ENCODE results near the gene PURB. TPM values are rescaled to one million over a fixed set of nuclear protein-coding genes. Genes with fewer than 3 reads are reported as not detected.
A peak's percentile ranks its signal among the peaks of the same experiment; 100 is the strongest.
"Not testable (repeated sequence)": the region's sequence is repeated elsewhere in the genome, so short reads cannot be mapped to it uniquely, and the experiment has no call there.

Gene PURB
- total RNA-seq, 1 donor from 2014 or later: 23.8 TPM

GRCh38 chr7:44849259-44849884, 36.0 kb downstream of the PURB start:
- H3K27me3 Mint-ChIP-seq: no peaks in the 10 kb centered on the region
- H3K4me1 Mint-ChIP-seq: peaks cover 28% of the 10 kb centered on the region
- ATAC-seq (ENCODE audit: low read depth): no peak
- ChIA-PET CTCF (interaction anchor here (0.7 to 2.0 kb wide), 5 partner anchors 8 to 286 kb away, joined by 4 to 13 read pairs (median 5); no protein-coding TSS in a partner anchor), POLR2A (interaction anchor here (0.7 to 4.8 kb wide), 16 partner anchors 7 to 289 kb away, joined by 3 to 44 read pairs (median 7); partner anchors contain the start of genes OGDH, PURB and TMED4)
- intact Hi-C loops (cut with micrococcal nuclease): loop anchor here (2.0 to 5.0 kb wide), 4 partner anchors 287 to 1267 kb away; partner anchors contain the start of genes POLD2 and STK17A
- H3K36me3 Mint-ChIP-seq (ENCODE audit: low read depth): peaks cover 11% of the 10 kb centered on the region
- H3K9me3 Mint-ChIP-seq: no peaks in the 10 kb centered on the region
- H3K4me3 Mint-ChIP-seq: peak overlapping the region; percentile 96
- DNase-seq: no peak
- no peak for TF ChIP-seq CTCF (IDR thresholded peaks at IDR 0.05)
- H3K27ac Mint-ChIP-seq: no peak overlapping the region

GRCh38 chr7:44847920-44848634, 37.3 kb downstream of the PURB start, which contains the start of gene H2AZ2:
TSS of gene H2AZ2 (minus strand) at chr7:44848087. CDS start at chr7:44847971, 116 bp downstream.
- Mint-ChIP-seq H3K36me3 (ENCODE audit: low read depth) (peaks cover 13% of the 10 kb centered on the region), H3K27me3 (no peaks in the 10 kb centered on the region), H3K27ac (peak within 1 kb of the TSS; percentile 97), H3K9me3 (no peaks in the 10 kb centered on the region), H3K4me1 (peaks cover 33% of the 10 kb centered on the region), H3K4me3 (peak within 1 kb of the TSS; percentile 96)
- intact Hi-C loops (cut with micrococcal nuclease): loop anchor here (1.0 to 5.0 kb wide), 17 partner anchors 37 to 1266 kb away; partner anchors contain the start of genes NUDCD3, OGDH, POLD2 and PPIA
- DNase-seq (peak; percentile 98), ATAC-seq (ENCODE audit: low read depth) (peak; percentile 82)
- CTCF ChIA-PET: interaction anchor here (0.7 to 2.6 kb wide), 16 partner anchors 9 to 288 kb away, joined by 3 to 17 read pairs (median 4); partner anchors contain the start of gene OGDH
- POLR2A ChIA-PET: interaction anchor here (0.5 to 4.8 kb wide), 37 partner anchors 9 to 647 kb away, joined by 3 to 44 read pairs (median 5); partner anchors contain the start of genes CCM2, DDX56, NUDCD3 and OGDH
- TF ChIP-seq CTCF (IDR thresholded peaks at IDR 0.05): no peak

- Mint-ChIP-seq H3K27me3 (no peaks in the 10 kb centered on the region), H3K4me1 (peaks cover 33% of the 10 kb centered on the region), H3K9me3 (no peaks in the 10 kb centered on the region), H3K27ac (peak overlapping the region; percentile 97), H3K4me3 (peak overlapping the region; percentile 96), H3K36me3 (ENCODE audit: low read depth) (peaks cover 16% of the 10 kb centered on the region)
- intact Hi-C loops (cut with micrococcal nuclease): loop anchor here (1.0 to 5.0 kb wide), 5 partner anchors 145 to 1265 kb away; partner anchors contain the start of genes POLD2 and STK17A
- POLR2A ChIA-PET: interaction anchor here (0.9 to 4.8 kb wide), 31 partner anchors 9 to 647 kb away, joined by 3 to 44 read pairs (median 5); partner anchors contain the start of genes CCM2, DDX56, NUDCD3 and OGDH
- CTCF ChIA-PET: interaction anchor here (0.6 to 2.6 kb wide), 17 partner anchors 45 to 289 kb away, joined by 3 to 17 read pairs (median 4); partner anchors contain the start of gene OGDH
- DNase-seq (peak; percentile 90), ATAC-seq (ENCODE audit: low read depth) (peak; percentile 65)
- no peak for TF ChIP-seq CTCF (IDR thresholded peaks at IDR 0.05)
Measured at GRCh38 chr7:44847509-44847919, 37.8 kb downstream of the PURB start.

GRCh38 chr7:44846816-44847508, 38.4 kb downstream of the PURB start:
- peaks cover 22% of the 10 kb centered on the region for H3K36me3 Mint-ChIP-seq (ENCODE audit: low read depth)
- ChIA-PET POLR2A (interaction anchor here (0.7 to 4.8 kb wide), 31 partner anchors 10 to 646 kb away, joined by 3 to 44 read pairs (median 5); partner anchors contain the start of genes CCM2, DDX56, NUDCD3 and OGDH), CTCF (interaction anchor here (0.6 to 2.6 kb wide), 19 partner anchors 10 to 289 kb away, joined by 3 to 17 read pairs (median 4); partner anchors contain the start of gene OGDH)
- intact Hi-C loops (cut with micrococcal nuclease): loop anchor here (1.0 to 5.0 kb wide), 5 partner anchors 145 to 1265 kb away; partner anchors contain the start of genes POLD2 and STK17A
- no peaks in the 10 kb centered on the region for H3K27me3 Mint-ChIP-seq
- peaks cover 33% of the 10 kb centered on the region for H3K4me1 Mint-ChIP-seq
- TF ChIP-seq CTCF (IDR thresholded peaks at IDR 0.05): no peak
- no peak for DNase-seq
- H3K4me3 Mint-ChIP-seq: peak overlapping the region; percentile 96
- H3K27ac Mint-ChIP-seq: peak overlapping the region; percentile 97
- no peaks in the 10 kb centered on the region for H3K9me3 Mint-ChIP-seq
- no peak for ATAC-seq (ENCODE audit: low read depth)

- ATAC-seq (ENCODE audit: low read depth); H3K9me3 Mint-ChIP-seq; DNase-seq; H3K27me3 Mint-ChIP-seq: not testable (repeated sequence)
- Mint-ChIP-seq H3K4me1 (peaks cover 36% of the 10 kb centered on the region), H3K36me3 (ENCODE audit: low read depth) (peaks cover 27% of the 10 kb centered on the region), H3K4me3 (peak overlapping the region; percentile 96), H3K27ac (peak overlapping the region; percentile 97)
- ChIA-PET CTCF (interaction anchor here (0.9 to 2.6 kb wide), 10 partner anchors 11 to 290 kb away, joined by 3 to 17 read pairs (median 6); partner anchors contain the start of gene OGDH), POLR2A (interaction anchor here (0.7 to 4.8 kb wide), 15 partner anchors 22 to 356 kb away, joined by 3 to 44 read pairs (median 7); partner anchors contain the start of genes DDX56, NUDCD3, OGDH and PPIA)
- intact Hi-C loops (cut with micrococcal nuclease): loop anchor here (5.0 kb wide), 3 partner anchors 604 to 1264 kb away; partner anchors contain the start of genes POLD2 and STK17A
Measured at GRCh38 chr7:44846390-44846789, 38.9 kb downstream of the PURB start.

Measured in activated B cell treated with CpG ODN at 0.5 μM for 24 hours (primary cell).